GM23338 (cell line): ENCODE results near the gene LPAR6. TPM values are rescaled to one million over a fixed set of nuclear protein-coding genes. Genes with fewer than 3 reads are reported as not detected.

Source experiments
- ATAC-seq: fragments of 200-7000 bp; cut with Tn5 transposase; 3 replicates; pipeline ENCODE4 v1.9.1; 2020
- DNase-seq: peaks from one replicate; pipeline ENCODE4 v3.0.0-alpha.2; 2015; ENCODE audit warnings: low spot score
- H2AFZ ChIP-seq: fragments of 200-600 bp; sonication (generic); 2 replicates; pipeline ENCODE4 v1.8.0; 2016; ENCODE audit warnings: antibody characterized with exemption, mild to moderate bottlenecking, moderate library complexity
- H3F3A ChIP-seq: fragments of 200-600 bp; sonication (generic); replicated peaks from 2 replicates; pipeline ENCODE4 v1.8.0; 2017; ENCODE audit warnings: antibody characterized with exemption, mixed run types, low read depth
- H3K27ac ChIP-seq: fragments of 200-600 bp; sonication (generic); 2 replicates; pipeline ENCODE4 v1.6.1; 2016; ENCODE audit warnings: low read depth
- H3K27me3 ChIP-seq: fragments of 200-600 bp; sonication (generic); 2 replicates; pipeline ENCODE4 v1.8.0; 2016; ENCODE audit warnings: mild to moderate bottlenecking, mixed run types, moderate library complexity; ENCODE audit not compliant: insufficient read depth
- H3K36me3 ChIP-seq: fragments of 200-600 bp; sonication (generic); 2 replicates; pipeline ENCODE4 v1.8.0; 2016; ENCODE audit warnings: mild to moderate bottlenecking; ENCODE audit not compliant: insufficient read depth
- H3K4me1 ChIP-seq: fragments of 200-600 bp; sonication (generic); 2 replicates; pipeline ENCODE4 v1.8.0; 2016; ENCODE audit warnings: mild to moderate bottlenecking, moderate library complexity; ENCODE audit not compliant: insufficient read depth
- H3K4me2 ChIP-seq: fragments of 200-600 bp; sonication (generic); 2 replicates; pipeline ENCODE4 v1.7.1; 2017; ENCODE audit warnings: mixed run types
- H3K4me3 ChIP-seq: fragments of 200-600 bp; sonication (generic); 2 replicates; pipeline ENCODE4 v1.6.1; 2016; ENCODE audit warnings: mixed run types
- H3K79me2 ChIP-seq: fragments of 200-600 bp; sonication (generic); replicated peaks from 2 replicates; pipeline ENCODE4 v1.8.0; 2017; ENCODE audit warnings: mild to moderate bottlenecking; ENCODE audit not compliant: insufficient read depth
- H3K9me2 ChIP-seq: fragments of 200-600 bp; sonication (generic); 2 replicates; pipeline ENCODE4 v1.8.0; 2017; ENCODE audit not compliant: insufficient read depth
- H4K20me1 ChIP-seq: fragments of 200-600 bp; sonication (generic); replicated peaks from 2 replicates; pipeline ENCODE4 v1.8.0; 2017; ENCODE audit warnings: mild to moderate bottlenecking; ENCODE audit not compliant: insufficient read depth
- H3K27ac Mint-ChIP-seq: 2 replicates; pipeline ENCODE4 v1.8.0; 2020; ENCODE audit warnings: inconsistent platforms, mild to moderate bottlenecking, moderate library complexity, mixed read lengths
- H3K27me3 Mint-ChIP-seq: 3 replicates; pipeline ENCODE4 v1.8.0; 2022; ENCODE audit warnings: low read depth, mild to moderate bottlenecking, moderate library complexity, mixed read lengths, inconsistent platforms; ENCODE audit not compliant: insufficient read depth, poor library complexity
- H3K36me3 Mint-ChIP-seq: 3 replicates; pipeline ENCODE4 v1.8.0; 2021; ENCODE audit warnings: low read depth, mild to moderate bottlenecking, inconsistent platforms, moderate library complexity, mixed read lengths
- H3K4me1 Mint-ChIP-seq: 3 replicates; pipeline ENCODE4 v1.8.0; 2020; ENCODE audit warnings: mild to moderate bottlenecking, inconsistent platforms, mixed read lengths
- H3K4me3 Mint-ChIP-seq: 3 replicates; pipeline ENCODE4 v1.8.0; 2021; ENCODE audit warnings: moderate library complexity, mild to moderate bottlenecking, inconsistent platforms, mixed read lengths
- H3K9me3 Mint-ChIP-seq: 3 replicates; pipeline ENCODE4 v1.8.0; 2020; ENCODE audit warnings: moderate library complexity, mild to moderate bottlenecking, inconsistent platforms, mixed read lengths
- CREB1 ChIP-seq: fragments of 250-450 bp; sonication (Bioruptor Pico); IDR thresholded peaks from 2 replicates; pipeline ENCODE4 v1.5.0; 2020; ENCODE audit warnings: low read depth, mild to moderate bottlenecking, moderate library complexity
- EZH2 ChIP-seq: fragments of 200-600 bp; sonication (generic); IDR thresholded peaks from one replicate; pipeline ENCODE4 v1.8.0; 2017; ENCODE audit warnings: antibody characterized with exemption, mild to moderate bottlenecking, low read depth; ENCODE audit not compliant: unreplicated experiment
- JUNB ChIP-seq: IDR thresholded peaks from one replicate; pipeline ENCODE4 v1.6.1; 2016; ENCODE audit warnings: antibody characterized with exemption; ENCODE audit not compliant: unreplicated experiment
- POLR2AphosphoS5 ChIP-seq: IDR thresholded peaks from 2 replicates; pipeline ENCODE4 v1.6.1; 2016; ENCODE audit warnings: antibody characterized with exemption, low read depth
- polyA plus RNA-seq: library from polyadenylated mRNA; unstranded; fragments of >200 nt; fragmentation: Nextera tagmentation; extraction: Ambion mirVana; gene quantifications from 2 replicates; pipeline ENCODE4 v1.2.1, GENCODE V29; 2016
- total RNA-seq: library from RNA; depleted of rRNA; stranded (reverse); fragments of >200 nt; shearing (Covaris generic); gene quantifications from 2 replicates; pipeline ENCODE4 v1.2.3, GENCODE V29; 2014
- TF ChIP-seq, protein P1 (sequence below): IDR thresholded peaks from one replicate; pipeline ENCODE4 v1.6.1; 2018; ENCODE audit warnings: antibody characterized with exemption; ENCODE audit not compliant: unreplicated experiment
- TF ChIP-seq, protein P2 (sequence below), 2 experiments: fragments of 200-600 bp in 1 of 2; sonication (generic) in 1 of 2; conservative IDR thresholded peaks; 2 replicates each; pipeline versions ENCODE4 v1.5.1 to v1.6.1; 2016 to 2017; ENCODE audit warnings: antibody characterized with exemption in 2 of 2, low read depth in 2 of 2, mild to moderate bottlenecking in 2 of 2, moderate library complexity in 1 of 2
- TF ChIP-seq, protein P3 (sequence below): IDR thresholded peaks from 2 replicates; pipeline ENCODE4 v1.6.1; 2016; ENCODE audit warnings: antibody characterized with exemption

LPAR6 gene
- total and polyA plus RNA-seq, 2 experiments from 2014 or later, result 1.4 to 2.1 TPM

DNA sequence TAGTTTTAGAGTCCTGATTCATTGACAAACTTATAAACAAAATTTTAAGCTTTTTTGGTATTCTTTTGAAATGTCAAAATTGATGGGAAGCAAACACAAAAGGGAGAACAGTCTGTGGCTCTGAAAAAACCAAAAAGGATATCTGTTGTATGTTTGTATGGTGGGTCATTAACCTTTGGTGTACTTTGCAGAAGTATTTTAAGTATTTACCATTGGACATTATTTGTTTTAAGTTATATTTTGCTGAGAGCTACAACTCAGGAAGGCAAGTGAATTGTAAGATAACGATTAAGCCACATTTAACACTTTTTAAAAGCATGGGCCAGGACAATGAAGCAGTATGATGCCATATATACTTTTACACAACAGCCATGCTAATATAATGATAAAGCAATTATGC lies 15.2 kb downstream of the LPAR6 start:
- Mint-ChIP-seq H3K4me3 (no peak overlapping the region), H3K4me1 (no peaks in the 10 kb centered on the region), H3K27ac (no peak overlapping the region), H3K36me3 (peaks cover 35% of the 10 kb centered on the region), H3K27me3 (no peaks in the 10 kb centered on the region), H3K9me3 (peaks cover 27% of the 10 kb centered on the region)
- Histone ChIP-seq H3K4me1 (no peaks in the 10 kb centered on the region), H4K20me1 (no peaks in the 10 kb centered on the region), H3F3A (no peaks in the 10 kb centered on the region), H3K36me3 (no peaks in the 10 kb centered on the region), H3K27me3 (no peaks in the 10 kb centered on the region), H3K4me2 (no peak overlapping the region), H3K79me2 (no peaks in the 10 kb centered on the region), H2AFZ (no peak overlapping the region), H3K4me3 (no peak overlapping the region), H3K9me2 (no peaks in the 10 kb centered on the region), H3K27ac (no peak overlapping the region)
- TF ChIP-seq, protein P1, sequence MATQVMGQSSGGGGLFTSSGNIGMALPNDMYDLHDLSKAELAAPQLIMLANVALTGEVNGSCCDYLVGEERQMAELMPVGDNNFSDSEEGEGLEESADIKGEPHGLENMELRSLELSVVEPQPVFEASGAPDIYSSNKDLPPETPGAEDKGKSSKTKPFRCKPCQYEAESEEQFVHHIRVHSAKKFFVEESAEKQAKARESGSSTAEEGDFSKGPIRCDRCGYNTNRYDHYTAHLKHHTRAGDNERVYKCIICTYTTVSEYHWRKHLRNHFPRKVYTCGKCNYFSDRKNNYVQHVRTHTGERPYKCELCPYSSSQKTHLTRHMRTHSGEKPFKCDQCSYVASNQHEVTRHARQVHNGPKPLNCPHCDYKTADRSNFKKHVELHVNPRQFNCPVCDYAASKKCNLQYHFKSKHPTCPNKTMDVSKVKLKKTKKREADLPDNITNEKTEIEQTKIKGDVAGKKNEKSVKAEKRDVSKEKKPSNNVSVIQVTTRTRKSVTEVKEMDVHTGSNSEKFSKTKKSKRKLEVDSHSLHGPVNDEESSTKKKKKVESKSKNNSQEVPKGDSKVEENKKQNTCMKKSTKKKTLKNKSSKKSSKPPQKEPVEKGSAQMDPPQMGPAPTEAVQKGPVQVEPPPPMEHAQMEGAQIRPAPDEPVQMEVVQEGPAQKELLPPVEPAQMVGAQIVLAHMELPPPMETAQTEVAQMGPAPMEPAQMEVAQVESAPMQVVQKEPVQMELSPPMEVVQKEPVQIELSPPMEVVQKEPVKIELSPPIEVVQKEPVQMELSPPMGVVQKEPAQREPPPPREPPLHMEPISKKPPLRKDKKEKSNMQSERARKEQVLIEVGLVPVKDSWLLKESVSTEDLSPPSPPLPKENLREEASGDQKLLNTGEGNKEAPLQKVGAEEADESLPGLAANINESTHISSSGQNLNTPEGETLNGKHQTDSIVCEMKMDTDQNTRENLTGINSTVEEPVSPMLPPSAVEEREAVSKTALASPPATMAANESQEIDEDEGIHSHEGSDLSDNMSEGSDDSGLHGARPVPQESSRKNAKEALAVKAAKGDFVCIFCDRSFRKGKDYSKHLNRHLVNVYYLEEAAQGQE, result no peak
- TF ChIP-seq, protein P2, sequence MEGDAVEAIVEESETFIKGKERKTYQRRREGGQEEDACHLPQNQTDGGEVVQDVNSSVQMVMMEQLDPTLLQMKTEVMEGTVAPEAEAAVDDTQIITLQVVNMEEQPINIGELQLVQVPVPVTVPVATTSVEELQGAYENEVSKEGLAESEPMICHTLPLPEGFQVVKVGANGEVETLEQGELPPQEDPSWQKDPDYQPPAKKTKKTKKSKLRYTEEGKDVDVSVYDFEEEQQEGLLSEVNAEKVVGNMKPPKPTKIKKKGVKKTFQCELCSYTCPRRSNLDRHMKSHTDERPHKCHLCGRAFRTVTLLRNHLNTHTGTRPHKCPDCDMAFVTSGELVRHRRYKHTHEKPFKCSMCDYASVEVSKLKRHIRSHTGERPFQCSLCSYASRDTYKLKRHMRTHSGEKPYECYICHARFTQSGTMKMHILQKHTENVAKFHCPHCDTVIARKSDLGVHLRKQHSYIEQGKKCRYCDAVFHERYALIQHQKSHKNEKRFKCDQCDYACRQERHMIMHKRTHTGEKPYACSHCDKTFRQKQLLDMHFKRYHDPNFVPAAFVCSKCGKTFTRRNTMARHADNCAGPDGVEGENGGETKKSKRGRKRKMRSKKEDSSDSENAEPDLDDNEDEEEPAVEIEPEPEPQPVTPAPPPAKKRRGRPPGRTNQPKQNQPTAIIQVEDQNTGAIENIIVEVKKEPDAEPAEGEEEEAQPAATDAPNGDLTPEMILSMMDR (conservative IDR thresholded peaks at IDR 0.05; ENCODE audit: low read depth in 2 of 2), result no peak
- no peak for TF ChIP-seq CREB1
- TF ChIP-seq JUNB, result no peak
- ATAC-seq, result no peak
- DNase-seq, result no peak

DNA sequence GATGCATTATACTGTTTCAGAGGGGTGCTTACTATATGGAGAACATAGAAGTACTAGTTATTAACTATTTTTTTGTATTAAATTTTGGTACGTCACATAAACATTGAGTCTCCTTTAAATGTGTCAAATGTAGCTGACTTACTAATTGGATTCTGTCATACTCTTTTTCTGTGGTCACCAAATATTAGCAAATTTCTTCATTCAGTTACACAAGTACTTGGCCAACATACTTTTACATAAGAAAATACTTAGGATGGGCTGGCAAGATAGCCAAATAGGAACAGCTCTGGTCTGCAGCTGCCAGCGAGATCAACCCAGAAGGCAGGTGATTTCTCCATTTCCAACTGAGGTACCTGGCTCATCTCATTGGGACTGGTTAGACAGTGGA lies 19.2 kb downstream of the LPAR6 start:
- Histone ChIP-seq H2AFZ (no peak overlapping the region), H3K27me3 (no peaks in the 10 kb centered on the region), H3K4me2 (no peak overlapping the region), H3K79me2 (no peaks in the 10 kb centered on the region), H3K9me2 (no peaks in the 10 kb centered on the region), H3K36me3 (no peaks in the 10 kb centered on the region), H4K20me1 (no peaks in the 10 kb centered on the region), H3K4me1 (no peaks in the 10 kb centered on the region), H3F3A (no peaks in the 10 kb centered on the region), H3K4me3 (no peak overlapping the region), H3K27ac (no peak overlapping the region)
- DNase-seq (no peak), ATAC-seq (no peak)
- H3K27ac Mint-ChIP-seq, result no peak overlapping the region
- no peaks in the 10 kb centered on the region for H3K27me3 Mint-ChIP-seq
- peaks cover 27% of the 10 kb centered on the region for H3K9me3 Mint-ChIP-seq
- H3K4me1 Mint-ChIP-seq, result no peaks in the 10 kb centered on the region
- no peak overlapping the region for H3K4me3 Mint-ChIP-seq
- H3K36me3 Mint-ChIP-seq, result peaks cover 35% of the 10 kb centered on the region
- TF ChIP-seq, protein P2 (conservative IDR thresholded peaks at IDR 0.05; ENCODE audit: low read depth in 2 of 2), result no peak
- TF ChIP-seq, protein P3, sequence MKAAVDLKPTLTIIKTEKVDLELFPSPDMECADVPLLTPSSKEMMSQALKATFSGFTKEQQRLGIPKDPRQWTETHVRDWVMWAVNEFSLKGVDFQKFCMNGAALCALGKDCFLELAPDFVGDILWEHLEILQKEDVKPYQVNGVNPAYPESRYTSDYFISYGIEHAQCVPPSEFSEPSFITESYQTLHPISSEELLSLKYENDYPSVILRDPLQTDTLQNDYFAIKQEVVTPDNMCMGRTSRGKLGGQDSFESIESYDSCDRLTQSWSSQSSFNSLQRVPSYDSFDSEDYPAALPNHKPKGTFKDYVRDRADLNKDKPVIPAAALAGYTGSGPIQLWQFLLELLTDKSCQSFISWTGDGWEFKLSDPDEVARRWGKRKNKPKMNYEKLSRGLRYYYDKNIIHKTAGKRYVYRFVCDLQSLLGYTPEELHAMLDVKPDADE, result no peak
- no peak for TF ChIP-seq POLR2AphosphoS5
- no peak for TF ChIP-seq JUNB
- no peak for TF ChIP-seq EZH2
